ENCODE measurements around the gene FADS3. TPM values are rescaled to one million over a fixed set of nuclear protein-coding genes. Genes with fewer than 3 reads are reported as not detected.

FADS3 gene
- total and polyA plus RNA-seq, 2 donors (not counting 1 experiment from before 2014, with no cell fraction given), result 79.9 to 224 TPM

GRCh38 chr11:61886643-61887042 is 4.7 kb downstream of the FADS3 start:
- Histone ChIP-seq H3K79me2 (ENCODE audit: control insufficient read depth, insufficient read depth, low read length) (peaks cover 34% of the 10 kb centered on the region), H3K9ac (ENCODE audit: insufficient read depth, low read length) (no peak overlapping the region)

GRCh38 chr11:61885784-61886580 is 5.4 kb downstream of the FADS3 start:
- no peak overlapping the region for H3K4me3 ChIP-seq (replicated peaks in 1 of 4; ENCODE audit: control extremely low read depth in 1 of 4, insufficient read depth in 1 of 4, low read depth in 3 of 4, low read length in 4 of 4)
- H3K4me1 ChIP-seq (ENCODE audit: control insufficient read depth, extremely low read depth, insufficient read depth, low read length), result peaks cover 3% of the 10 kb centered on the region
- DNase-seq (ENCODE audit: low read depth in 2 of 2), result no peak
- H3K27me3 ChIP-seq (ENCODE audit: control insufficient read depth, insufficient read depth, low read length), result no peaks in the 10 kb centered on the region
- peaks cover 34% of the 10 kb centered on the region for H3K79me2 ChIP-seq (ENCODE audit: control insufficient read depth, insufficient read depth, low read length)
- no peak overlapping the region for H2AFZ ChIP-seq (ENCODE audit: low read length)
- H3K9ac ChIP-seq (ENCODE audit: insufficient read depth, low read length), result no peak overlapping the region
- no peak overlapping the region for H3K4me2 ChIP-seq (ENCODE audit: extremely low read depth, insufficient read depth, low read length)
- peaks cover 2% of the 10 kb centered on the region for H3K36me3 ChIP-seq (ENCODE audit: control insufficient read depth, insufficient read depth, low read length)
- TF ChIP-seq, protein P1, sequence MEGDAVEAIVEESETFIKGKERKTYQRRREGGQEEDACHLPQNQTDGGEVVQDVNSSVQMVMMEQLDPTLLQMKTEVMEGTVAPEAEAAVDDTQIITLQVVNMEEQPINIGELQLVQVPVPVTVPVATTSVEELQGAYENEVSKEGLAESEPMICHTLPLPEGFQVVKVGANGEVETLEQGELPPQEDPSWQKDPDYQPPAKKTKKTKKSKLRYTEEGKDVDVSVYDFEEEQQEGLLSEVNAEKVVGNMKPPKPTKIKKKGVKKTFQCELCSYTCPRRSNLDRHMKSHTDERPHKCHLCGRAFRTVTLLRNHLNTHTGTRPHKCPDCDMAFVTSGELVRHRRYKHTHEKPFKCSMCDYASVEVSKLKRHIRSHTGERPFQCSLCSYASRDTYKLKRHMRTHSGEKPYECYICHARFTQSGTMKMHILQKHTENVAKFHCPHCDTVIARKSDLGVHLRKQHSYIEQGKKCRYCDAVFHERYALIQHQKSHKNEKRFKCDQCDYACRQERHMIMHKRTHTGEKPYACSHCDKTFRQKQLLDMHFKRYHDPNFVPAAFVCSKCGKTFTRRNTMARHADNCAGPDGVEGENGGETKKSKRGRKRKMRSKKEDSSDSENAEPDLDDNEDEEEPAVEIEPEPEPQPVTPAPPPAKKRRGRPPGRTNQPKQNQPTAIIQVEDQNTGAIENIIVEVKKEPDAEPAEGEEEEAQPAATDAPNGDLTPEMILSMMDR (conservative IDR thresholded peaks at IDR 0.05 in 1 of 2, IDR thresholded peaks at IDR 0.05 in 1 of 2; ENCODE audit: low read depth in 1 of 2, low read length in 2 of 2), result no peak
- no peak for TF ChIP-seq EZH2 (IDR thresholded peaks at IDR 0.05; ENCODE audit: low read length, missing control alignments)
- no peaks in the 10 kb centered on the region for H4K20me1 ChIP-seq (ENCODE audit: control insufficient read depth, extremely low read depth, insufficient read depth, low read length)
- no peaks in the 10 kb centered on the region for H3K9me3 ChIP-seq (ENCODE audit: control insufficient read depth, insufficient read depth, low read depth, low read length)
- no peak overlapping the region for H3K27ac ChIP-seq (ENCODE audit: insufficient read depth, low read length)

More at GRCh38 chr11:61886643-61887042, 4.7 kb downstream of the FADS3 start:
- Histone ChIP-seq H3K27ac (ENCODE audit: insufficient read depth, low read length) (no peak overlapping the region), H3K4me2 (ENCODE audit: extremely low read depth, insufficient read depth, low read length) (no peak overlapping the region), H2AFZ (ENCODE audit: low read length) (no peak overlapping the region), H3K9me3 (ENCODE audit: control insufficient read depth, insufficient read depth, low read depth, low read length) (no peaks in the 10 kb centered on the region), H3K36me3 (ENCODE audit: control insufficient read depth, insufficient read depth, low read length) (peaks cover 2% of the 10 kb centered on the region), H4K20me1 (ENCODE audit: control insufficient read depth, extremely low read depth, insufficient read depth, low read length) (no peaks in the 10 kb centered on the region), H3K4me1 (ENCODE audit: control insufficient read depth, extremely low read depth, insufficient read depth, low read length) (peaks cover 3% of the 10 kb centered on the region), H3K27me3 (ENCODE audit: control insufficient read depth, insufficient read depth, low read length) (no peaks in the 10 kb centered on the region), H3K4me3 (replicated peaks in 1 of 4; ENCODE audit: control extremely low read depth in 1 of 4, insufficient read depth in 1 of 4, low read depth in 3 of 4, low read length in 4 of 4) (no peak overlapping the region)
- TF ChIP-seq EZH2 (IDR thresholded peaks at IDR 0.05; ENCODE audit: low read length, missing control alignments), result no peak
- TF ChIP-seq, protein P1 (conservative IDR thresholded peaks at IDR 0.05 in 1 of 2, IDR thresholded peaks at IDR 0.05 in 1 of 2; ENCODE audit: low read depth in 1 of 2, low read length in 2 of 2), result no peak
- no peak for DNase-seq (ENCODE audit: low read depth in 2 of 2)

DNA sequence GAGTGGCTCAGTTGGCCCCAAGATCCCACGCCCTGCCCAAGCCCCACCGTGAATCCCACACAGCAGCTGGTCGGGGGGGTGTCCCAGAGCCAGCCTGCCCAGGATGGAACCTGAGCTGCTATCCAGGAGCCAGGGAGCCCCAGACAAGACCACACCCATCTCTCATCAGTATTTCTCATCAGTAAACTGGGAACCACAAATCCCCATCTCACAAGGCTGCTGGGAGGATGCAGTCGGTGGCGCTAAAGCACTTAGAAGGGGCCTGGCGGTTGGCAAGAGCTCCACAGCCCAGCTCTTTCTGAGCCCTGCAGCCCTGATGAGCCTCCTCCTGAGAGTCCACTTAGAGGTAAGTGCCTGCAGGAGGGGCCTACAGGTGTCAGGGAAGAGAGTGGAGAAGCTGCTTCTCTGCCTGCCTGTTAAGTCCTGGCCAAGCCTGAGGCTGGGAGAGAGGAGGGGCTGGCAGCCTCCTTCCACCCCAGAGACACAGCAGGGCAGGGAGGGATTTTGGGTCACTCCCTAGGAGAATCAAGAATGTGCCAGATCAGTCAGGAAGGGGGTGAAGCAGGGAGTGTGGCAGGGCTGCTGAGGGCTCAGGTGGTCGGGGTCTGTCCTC is 6.1 kb downstream of the FADS3 start:
- Histone ChIP-seq H4K20me1 (ENCODE audit: control insufficient read depth, extremely low read depth, insufficient read depth, low read length) (no peaks in the 10 kb centered on the region), H3K4me2 (ENCODE audit: extremely low read depth, insufficient read depth, low read length) (no peak overlapping the region), H3K4me3 (replicated peaks in 1 of 4; ENCODE audit: control extremely low read depth in 1 of 4, insufficient read depth in 1 of 4, low read depth in 3 of 4, low read length in 4 of 4) (no peak overlapping the region), H2AFZ (ENCODE audit: low read length) (no peak overlapping the region), H3K9me3 (ENCODE audit: control insufficient read depth, insufficient read depth, low read depth, low read length) (no peaks in the 10 kb centered on the region), H3K79me2 (ENCODE audit: control insufficient read depth, insufficient read depth, low read length) (peaks cover 34% of the 10 kb centered on the region), H3K27me3 (ENCODE audit: control insufficient read depth, insufficient read depth, low read length) (no peaks in the 10 kb centered on the region), H3K27ac (ENCODE audit: insufficient read depth, low read length) (no peak overlapping the region), H3K4me1 (ENCODE audit: control insufficient read depth, extremely low read depth, insufficient read depth, low read length) (peaks cover 3% of the 10 kb centered on the region), H3K36me3 (ENCODE audit: control insufficient read depth, insufficient read depth, low read length) (peaks cover 2% of the 10 kb centered on the region), H3K9ac (ENCODE audit: insufficient read depth, low read length) (no peak overlapping the region)
- no peak for DNase-seq (ENCODE audit: low read depth in 2 of 2)
- TF ChIP-seq, protein P1 (conservative IDR thresholded peaks at IDR 0.05 in 1 of 2, IDR thresholded peaks at IDR 0.05 in 1 of 2; ENCODE audit: low read depth in 1 of 2, low read length in 2 of 2), result no peak
- no peak for TF ChIP-seq EZH2 (IDR thresholded peaks at IDR 0.05; ENCODE audit: low read length, missing control alignments)

All from fibroblast of lung (primary cell).